GM19468 (cell line): Measurements from ENCODE around the gene MACC1.
"Not testable (repeated sequence)": the region's sequence is repeated elsewhere in the genome, so short reads cannot be mapped to it uniquely, and the experiment has no call there.

Source experiments
- ATAC-seq: cut with Tn5 transposase; IDR thresholded peaks from one replicate; pipeline ENCODE4 v1.9.1; 2021; ENCODE audit warnings: mild to moderate bottlenecking, moderate library complexity, moderate number of reproducible peaks; ENCODE audit not compliant: unreplicated experiment; ENCODE audit errors: extremely low read depth

MACC1 gene

GRCh38 chr7:20141002-20141345 is 76.2 kb downstream of the MACC1 start:
- ATAC-seq = no peak

- ATAC-seq = no peak
Observed at GRCh38 chr7:20140291-20141001, 76.7 kb downstream of the MACC1 start.

GRCh38 chr7:20136647-20137046 is 80.5 kb downstream of the MACC1 start:
- ATAC-seq = no peak

DNA sequence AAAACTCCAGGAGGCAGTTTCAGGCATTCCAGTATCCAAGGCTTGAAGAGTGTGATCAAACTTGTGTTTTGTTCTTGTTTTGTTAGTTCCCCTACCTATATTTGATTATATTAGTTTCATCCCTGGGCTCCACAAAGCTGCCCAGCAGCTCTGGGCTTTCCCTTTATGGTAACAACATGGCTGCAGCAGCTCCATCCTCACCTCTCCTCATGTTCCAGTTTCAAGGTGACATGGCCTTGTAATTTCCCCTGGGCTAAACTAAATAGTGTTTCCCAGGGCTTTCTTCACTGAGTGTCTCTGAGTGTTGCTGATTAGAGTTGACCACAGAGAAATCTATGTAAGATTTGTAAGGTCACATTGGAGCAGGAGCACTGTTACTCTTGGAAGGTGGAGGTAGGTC is 83.4 kb downstream of the MACC1 start:
- no peak for ATAC-seq

GRCh38 chr7:20132585-20132984 is 84.6 kb downstream of the MACC1 start:
- ATAC-seq = no peak

DNA sequence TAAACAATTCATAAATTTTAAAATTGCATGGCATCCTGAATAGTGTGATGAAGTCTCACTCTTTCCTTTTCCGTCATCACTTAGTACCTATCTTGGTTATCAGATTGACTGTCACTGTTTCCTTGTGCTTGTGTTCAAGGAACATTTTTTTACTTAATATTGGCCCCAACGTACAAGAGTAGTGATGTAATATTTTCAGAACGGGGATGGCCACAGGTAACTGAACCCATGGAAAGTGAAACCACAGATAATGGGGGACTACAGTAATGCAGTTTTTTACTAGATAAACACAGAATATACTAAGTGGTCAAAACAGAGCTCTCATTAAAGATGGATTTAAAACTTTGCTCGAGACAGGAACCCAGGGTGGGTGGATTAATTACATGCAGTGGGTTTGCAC is 85.4 kb downstream of the MACC1 start:
- ATAC-seq = no peak

DNA sequence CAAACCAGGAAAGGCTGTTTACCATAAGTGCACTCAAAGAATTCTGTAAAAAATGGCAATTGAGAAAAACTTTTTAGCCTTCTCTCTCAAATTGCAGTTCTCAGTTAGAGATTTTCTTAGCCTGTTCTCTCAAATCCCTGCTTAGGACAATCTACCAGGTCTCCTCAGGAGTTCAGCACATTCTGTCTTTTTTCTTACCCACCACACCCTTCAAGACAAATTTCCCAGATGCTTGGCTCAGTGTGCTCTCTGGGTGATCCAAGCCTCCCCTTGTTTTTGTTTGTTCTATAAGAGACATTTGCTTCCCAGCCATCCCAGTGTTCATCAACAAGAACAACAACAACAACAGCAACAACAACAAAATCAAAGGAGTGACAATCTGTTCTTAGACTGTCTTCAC is 87.3 kb downstream of the MACC1 start:
- ATAC-seq = no peak

- no peak for ATAC-seq
Observed at GRCh38 chr7:20128001-20128400, 89.2 kb downstream of the MACC1 start.

GRCh38 chr7:20126060-20126459 is 91.1 kb downstream of the MACC1 start:
- ATAC-seq = not testable (repeated sequence)

DNA sequence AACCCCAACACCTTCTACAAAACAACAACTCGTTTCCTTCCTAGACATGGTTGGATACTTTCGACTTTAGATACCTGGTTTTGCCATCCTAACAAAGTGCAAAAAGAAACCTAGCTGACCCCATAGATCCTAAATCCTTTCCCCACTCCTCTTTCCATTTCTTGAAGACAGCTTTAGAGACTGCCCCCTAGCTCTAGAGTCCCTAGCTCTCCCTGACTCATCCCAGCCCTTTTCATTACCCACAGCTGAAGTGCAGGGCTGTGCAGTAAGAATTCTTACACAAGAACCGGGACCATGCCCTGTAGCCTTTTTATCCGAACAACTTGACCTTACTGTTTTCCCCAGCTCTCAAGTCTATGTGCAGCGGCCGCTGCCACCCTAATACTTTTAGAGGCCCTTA is 93.1 kb downstream of the MACC1 start:
- ATAC-seq = not testable (repeated sequence)

- not testable (repeated sequence) for ATAC-seq
Observed at GRCh38 chr7:20122653-20123316, 94.4 kb downstream of the MACC1 start.

DNA sequence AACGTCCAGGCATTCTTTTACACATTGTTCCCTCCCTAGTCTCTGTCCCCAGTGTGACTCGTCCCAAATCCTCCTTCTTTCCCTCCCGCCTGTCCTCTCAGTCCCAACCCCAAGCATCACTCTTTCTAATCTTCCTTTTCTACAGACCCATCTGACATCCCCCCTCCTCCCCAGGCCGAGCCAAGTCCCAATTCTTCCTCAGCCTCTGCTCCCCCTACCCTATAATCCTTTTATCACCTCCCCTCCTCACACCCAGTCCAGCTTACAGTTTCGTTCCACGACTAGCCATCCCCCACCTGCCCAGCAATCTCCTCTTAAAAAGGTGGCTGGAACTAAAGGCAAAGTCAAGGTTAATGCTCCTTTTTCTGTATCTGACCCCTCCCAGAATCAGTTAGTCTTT is 95.1 kb downstream of the MACC1 start:
- ATAC-seq = no peak

- ATAC-seq = no peak
Observed at GRCh38 chr7:20121404-20121803, 95.8 kb downstream of the MACC1 start.

DNA sequence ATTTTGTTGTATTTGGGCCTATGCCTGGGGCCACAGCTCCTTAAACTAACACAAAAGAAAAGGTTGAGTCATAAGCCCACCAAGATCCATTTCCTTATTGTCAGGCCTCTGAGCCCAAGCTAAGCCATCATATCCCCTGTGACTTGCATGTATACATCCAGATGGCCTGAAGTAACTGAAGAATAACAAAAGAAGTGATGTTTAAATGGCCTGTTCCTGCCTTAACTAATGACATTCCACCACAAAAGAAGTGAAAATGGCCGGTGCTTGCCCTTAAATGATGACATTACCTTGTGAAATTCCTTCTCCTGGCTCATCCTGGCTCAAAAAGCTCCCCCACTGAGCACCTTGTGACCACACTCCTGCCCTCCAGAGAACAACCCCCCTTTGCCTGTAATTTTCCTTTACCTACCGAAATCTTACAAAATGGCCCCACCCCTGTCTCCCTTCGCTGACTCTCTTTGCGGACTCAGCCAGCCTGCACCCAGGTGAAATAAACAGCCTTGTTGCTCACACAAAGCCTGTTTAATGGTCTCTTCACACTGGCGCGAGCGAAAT is 96.5 kb downstream of the MACC1 start:
- ATAC-seq = not testable (repeated sequence)

GRCh38 chr7:20116869-20117268 is 100.3 kb downstream of the MACC1 start:
- ATAC-seq = no peak

GRCh38 chr7:20114468-20114867 is 102.7 kb downstream of the MACC1 start:
- peak; percentile 96 for ATAC-seq

GRCh38 chr7:20113427-20114027 is 103.7 kb downstream of the MACC1 start:
- ATAC-seq = peak; percentile 43

DNA sequence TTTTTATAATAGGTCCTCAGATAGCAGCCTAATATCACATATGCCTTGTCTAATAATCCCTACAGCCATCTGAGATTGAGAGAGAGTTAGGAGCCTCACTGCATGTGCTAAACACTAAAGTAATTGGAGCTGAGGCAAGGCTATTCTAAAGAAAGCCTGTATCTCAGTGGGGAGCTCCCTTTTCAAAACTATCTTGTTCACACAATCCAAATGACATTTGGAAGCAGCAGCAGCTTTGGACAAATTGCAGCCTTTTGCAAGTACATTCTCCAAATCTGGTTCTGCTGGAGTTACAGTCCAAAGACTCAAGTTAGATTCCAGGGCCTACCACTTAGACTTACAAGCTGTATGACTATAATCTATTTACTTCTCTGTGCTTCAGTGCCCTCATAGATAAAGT is 104.5 kb downstream of the MACC1 start:
- no peak for ATAC-seq

DNA sequence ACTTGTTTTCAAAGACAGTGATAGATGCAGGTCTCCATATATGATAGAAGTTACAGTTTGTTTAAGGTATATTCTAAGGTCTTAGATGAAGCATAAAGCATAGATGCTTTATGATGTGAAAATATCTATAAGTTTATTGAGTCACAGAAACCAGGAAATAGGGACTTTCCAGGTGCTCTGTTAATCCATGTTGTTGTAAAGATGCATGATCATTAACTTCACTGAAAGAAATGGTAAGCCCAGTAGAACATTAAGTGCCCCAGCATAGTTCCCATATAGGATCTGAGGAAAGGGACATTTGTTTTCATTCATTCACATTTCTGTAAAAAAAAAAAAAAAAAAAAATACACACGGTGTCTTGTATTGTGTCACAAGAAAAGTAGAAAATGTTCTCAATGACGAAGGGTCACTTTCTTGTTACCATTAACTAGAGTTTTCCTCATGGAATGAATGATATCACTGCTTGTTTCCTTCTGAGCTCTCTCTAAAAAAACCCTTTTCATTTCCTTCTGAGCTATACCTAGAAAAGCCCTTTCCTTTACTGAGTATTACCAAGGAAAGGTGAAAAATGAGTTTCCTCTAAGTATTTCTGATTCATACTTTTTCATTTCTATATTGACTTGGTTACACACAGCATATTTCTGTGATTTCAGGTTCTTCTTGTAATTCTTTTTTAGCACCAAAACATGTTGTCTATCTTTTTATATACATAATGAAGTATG is 105.2 kb downstream of the MACC1 start:
- no peak for ATAC-seq

GRCh38 chr7:20107582-20107981 is 109.6 kb downstream of the MACC1 start:
- ATAC-seq = no peak

DNA sequence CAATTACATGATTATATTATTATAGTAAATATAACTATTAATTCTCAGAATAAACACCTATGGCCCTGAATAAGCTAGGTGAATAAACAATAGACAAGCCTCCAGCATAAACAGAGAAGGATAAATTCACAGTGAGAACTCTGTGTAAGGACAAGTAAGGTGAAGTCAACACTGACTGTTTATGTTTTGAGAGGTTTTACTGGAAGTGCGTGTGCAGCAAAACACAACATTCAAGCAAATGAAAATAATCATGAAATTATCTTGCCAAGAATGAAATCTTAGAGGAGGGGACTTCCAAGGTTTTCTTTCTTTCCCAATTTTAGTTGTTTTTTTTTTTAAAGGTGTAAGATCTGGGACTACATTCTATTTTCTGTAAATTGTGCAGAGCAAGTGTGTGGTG is 112.5 kb downstream of the MACC1 start:
- no peak for ATAC-seq
